Measurements from ENCODE around the gene CDH22.

CDH22 gene

DNA sequence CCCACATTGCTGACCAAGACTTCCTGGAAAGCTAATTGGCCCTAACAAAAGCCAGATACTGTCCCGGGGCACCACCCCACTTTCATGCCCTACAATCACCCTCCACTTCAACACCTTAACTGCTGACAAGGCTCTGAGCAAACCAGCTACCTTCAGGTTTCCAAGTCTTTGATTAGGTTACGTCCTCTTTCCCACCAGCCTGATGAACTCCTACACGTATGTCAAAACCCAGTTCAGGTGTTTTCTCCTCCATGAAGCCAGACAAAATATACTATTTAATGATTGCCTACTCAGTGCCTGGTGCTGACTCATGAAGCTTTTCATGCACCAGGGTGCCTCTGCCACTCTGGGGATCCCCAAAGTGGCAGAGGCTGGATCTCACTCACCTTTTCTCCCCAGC is 58.6 kb downstream of the CDH22 start:
- H3K4me3 ChIP-seq (ENCODE audit: low read depth, low read length): no peak overlapping the region
- TF ChIP-seq, protein P1, sequence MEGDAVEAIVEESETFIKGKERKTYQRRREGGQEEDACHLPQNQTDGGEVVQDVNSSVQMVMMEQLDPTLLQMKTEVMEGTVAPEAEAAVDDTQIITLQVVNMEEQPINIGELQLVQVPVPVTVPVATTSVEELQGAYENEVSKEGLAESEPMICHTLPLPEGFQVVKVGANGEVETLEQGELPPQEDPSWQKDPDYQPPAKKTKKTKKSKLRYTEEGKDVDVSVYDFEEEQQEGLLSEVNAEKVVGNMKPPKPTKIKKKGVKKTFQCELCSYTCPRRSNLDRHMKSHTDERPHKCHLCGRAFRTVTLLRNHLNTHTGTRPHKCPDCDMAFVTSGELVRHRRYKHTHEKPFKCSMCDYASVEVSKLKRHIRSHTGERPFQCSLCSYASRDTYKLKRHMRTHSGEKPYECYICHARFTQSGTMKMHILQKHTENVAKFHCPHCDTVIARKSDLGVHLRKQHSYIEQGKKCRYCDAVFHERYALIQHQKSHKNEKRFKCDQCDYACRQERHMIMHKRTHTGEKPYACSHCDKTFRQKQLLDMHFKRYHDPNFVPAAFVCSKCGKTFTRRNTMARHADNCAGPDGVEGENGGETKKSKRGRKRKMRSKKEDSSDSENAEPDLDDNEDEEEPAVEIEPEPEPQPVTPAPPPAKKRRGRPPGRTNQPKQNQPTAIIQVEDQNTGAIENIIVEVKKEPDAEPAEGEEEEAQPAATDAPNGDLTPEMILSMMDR (IDR thresholded peaks at IDR 0.05; ENCODE audit: control insufficient read depth, extremely low read depth, insufficient read depth): no peak
- DNase-seq (ENCODE audit: low read depth): no peak

DNA sequence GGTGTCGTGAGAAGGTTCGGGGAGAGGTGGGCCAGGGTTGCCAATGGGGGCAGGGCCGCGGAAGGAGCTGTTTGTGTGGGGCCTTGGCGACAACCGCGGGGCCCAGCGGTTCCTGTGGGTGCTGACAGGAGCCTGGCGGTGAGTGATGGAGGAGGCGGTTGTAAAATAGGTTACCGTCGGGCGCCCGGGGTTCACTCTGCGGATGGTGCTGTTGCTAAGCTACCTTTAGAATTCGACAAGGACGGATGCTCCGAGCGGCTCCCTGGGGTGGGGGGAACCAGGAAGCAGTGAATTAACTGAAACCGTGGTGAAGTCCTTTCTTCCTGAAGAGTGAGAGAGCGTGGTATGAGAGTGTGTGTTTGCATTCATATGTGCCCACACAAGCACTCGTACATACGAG is 61.7 kb downstream of the CDH22 start:
- H3K4me3 ChIP-seq (ENCODE audit: low read depth, low read length): no peak overlapping the region
- TF ChIP-seq, protein P1 (IDR thresholded peaks at IDR 0.05; ENCODE audit: control insufficient read depth, extremely low read depth, insufficient read depth): no peak
- DNase-seq (ENCODE audit: low read depth): no peak

DNA sequence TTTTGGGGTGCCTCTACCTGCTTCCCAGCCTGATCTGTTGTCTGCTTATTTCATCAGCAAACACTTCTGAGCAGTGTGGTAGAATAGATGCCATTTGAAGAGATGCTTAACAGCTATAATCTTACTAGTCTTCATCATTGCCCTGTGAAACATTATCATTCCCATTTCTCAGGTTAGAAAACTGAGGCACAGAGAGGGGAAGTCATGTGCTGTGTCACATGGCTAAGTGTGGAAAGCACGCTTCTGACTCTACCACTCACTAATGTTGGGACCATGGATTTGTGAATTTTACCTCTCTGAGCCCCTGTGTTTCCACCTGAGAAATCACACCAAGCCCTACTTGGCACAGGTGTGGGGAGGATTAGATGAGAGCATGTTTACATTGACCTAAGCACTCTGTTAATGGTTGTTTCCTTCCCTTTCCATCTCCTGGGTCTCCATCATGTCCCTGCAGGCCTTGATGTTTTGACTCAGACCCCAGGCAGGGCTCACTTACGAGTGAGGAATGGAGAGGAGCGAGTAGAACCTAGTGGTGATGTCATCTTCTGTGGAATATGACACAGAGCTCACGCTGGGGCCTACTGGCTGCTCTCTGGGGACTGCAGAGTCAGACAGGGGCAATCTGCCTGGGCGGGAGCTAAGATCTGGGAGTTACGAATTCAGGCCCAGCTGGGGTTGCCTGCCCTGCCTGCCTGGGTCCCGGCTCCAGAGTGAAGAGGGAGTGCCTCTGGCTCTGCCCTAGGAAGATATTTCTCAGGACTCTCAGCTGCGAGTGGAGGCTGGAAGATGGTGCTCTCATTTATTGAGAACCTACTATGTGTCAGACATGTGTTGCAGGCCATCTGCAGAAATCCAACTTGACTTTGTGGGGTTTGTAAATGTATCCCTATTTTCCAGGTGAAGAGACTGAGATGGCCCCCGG is 64.3 kb downstream of the CDH22 start:
- DNase-seq (ENCODE audit: low read depth): no peak
- TF ChIP-seq, protein P1 (IDR thresholded peaks at IDR 0.05; ENCODE audit: control insufficient read depth, extremely low read depth, insufficient read depth): no peak

DNA sequence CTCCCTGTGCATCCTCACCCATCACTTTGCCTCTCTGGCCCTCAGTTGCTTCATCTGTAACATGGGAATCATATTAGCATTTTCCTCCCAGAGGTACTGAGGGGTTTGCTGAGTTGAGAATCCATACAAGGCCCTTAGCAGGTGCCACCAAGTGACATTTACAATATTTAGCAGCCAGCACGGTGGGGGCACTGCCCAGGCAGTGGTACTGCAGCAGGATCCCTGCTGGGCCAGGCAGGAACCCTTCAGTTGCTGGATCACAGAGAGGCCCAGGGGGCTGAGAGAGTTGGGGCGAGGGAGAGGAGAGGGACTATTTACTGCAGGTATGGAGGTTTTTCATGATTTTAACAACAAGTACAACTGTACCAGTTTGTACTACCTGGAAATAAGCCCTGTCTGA is 65.9 kb downstream of the CDH22 start:
- TF ChIP-seq, protein P1 (IDR thresholded peaks at IDR 0.05; ENCODE audit: control insufficient read depth, extremely low read depth, insufficient read depth): no peak
- no peak overlapping the region for H3K4me3 ChIP-seq (ENCODE audit: low read depth, low read length)
- DNase-seq (ENCODE audit: low read depth): no peak

More for the DNA sequence above, 64.3 kb downstream of the CDH22 start:
- no peak overlapping the region for H3K4me3 ChIP-seq (ENCODE audit: low read depth, low read length)

DNA sequence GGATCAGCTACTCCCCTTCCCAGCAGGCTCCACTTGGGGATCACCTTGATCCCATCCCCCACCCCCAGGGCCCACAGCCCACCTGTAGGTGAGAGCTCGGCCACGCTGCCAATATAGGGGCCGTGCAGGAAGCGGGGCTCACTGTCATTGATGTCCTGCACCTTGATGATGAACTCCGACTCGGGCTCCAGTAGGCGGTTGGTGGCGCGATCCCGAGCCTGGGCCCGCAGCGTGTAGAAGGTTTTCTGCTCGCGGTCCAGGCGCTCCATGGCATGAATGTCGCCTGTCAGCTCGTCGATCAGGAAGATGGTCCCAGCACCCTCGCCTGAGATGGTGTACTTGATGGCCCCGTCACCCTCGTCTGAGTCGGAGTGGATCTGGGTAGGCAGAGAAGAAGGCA is 67.4 kb downstream of the CDH22 start:
- DNase-seq (ENCODE audit: low read depth): no peak
- TF ChIP-seq, protein P1 (IDR thresholded peaks at IDR 0.05; ENCODE audit: control insufficient read depth, extremely low read depth, insufficient read depth): no peak
- H3K4me3 ChIP-seq (ENCODE audit: low read depth, low read length): no peak overlapping the region

DNA sequence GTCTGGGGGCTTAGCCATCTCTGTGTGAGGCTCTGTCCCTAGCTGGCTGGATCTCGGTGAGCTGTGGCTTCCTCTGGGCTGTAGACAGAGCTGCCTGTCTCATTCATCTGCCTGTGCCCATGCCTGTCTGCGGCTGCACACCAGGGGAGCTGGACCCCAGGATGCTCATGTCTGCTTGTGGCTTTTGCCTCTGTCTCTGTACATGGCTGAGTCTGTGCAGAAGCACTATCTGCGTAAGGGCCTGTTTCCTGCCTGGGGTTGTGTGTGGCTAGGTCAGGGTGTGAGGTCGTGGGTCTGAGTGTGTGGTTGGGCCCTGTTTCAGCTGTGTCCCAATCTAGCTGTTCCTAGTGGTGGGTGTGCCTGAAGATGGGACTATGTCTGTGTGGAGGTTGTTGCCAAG is 68.2 kb downstream of the CDH22 start:
- TF ChIP-seq, protein P1 (IDR thresholded peaks at IDR 0.05; ENCODE audit: control insufficient read depth, extremely low read depth, insufficient read depth): no peak
- H3K4me3 ChIP-seq (ENCODE audit: low read depth, low read length): no peak overlapping the region
- no peak for DNase-seq (ENCODE audit: low read depth)

All from LNCaP clone FGC (cell line).